Lower leg skin (tissue), 3 donors: Measurements from ENCODE around the gene ITGB5.

ENCODE experiments used
- CTCF ChIP-seq, 3 donors: fragments of 450-650 bp; IDR thresholded peaks; one replicate each; pipeline ENCODE4 v1.5.1; 2016; ENCODE audit warnings: antibody characterized with exemption in 3 of 3, mild to moderate bottlenecking in 3 of 3, moderate library complexity in 2 of 3
- POLR2A ChIP-seq, 2 donors: fragments of 450-650 bp; IDR thresholded peaks; one replicate each; pipeline ENCODE4 v1.6.1; 2016 to 2017; ENCODE audit warnings: antibody characterized with exemption in 2 of 2, mild to moderate bottlenecking in 1 of 2, moderate library complexity in 1 of 2

DNA sequence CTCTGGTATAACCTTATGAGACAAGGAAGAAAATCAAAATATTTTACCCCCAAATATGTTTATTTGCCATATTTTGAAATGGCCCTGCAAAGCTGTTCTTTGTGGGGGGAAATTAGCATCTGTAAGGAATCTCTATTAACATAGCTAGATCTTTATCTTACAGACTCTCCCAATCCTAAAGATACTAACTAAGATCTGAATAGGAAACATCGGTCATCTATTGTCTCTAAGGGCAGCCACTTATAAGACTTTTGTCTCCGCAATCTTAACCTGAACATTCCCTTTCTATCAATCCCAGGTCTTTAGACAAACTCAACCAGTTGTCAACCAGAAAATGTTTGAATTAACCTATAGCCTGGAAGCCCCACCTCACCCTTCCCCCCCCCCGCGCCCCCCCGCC is 135.7 kb downstream of the ITGB5 start:
- TF ChIP-seq POLR2A (IDR thresholded peaks at IDR 0.05) = no peak
- no peak for TF ChIP-seq CTCF (IDR thresholded peaks at IDR 0.05)
